ENCODE data around the gene ITPA. TPM values are rescaled to one million over a fixed set of nuclear protein-coding genes. Genes with fewer than 3 reads are reported as not detected.

Gene ITPA
- total and polyA plus RNA-seq, 2 of the 8 experiments (the other 6 are each of a cell fraction or from before 2014, with no cell fraction given), result 88.2 to 94.0 TPM

- TF ChIP-seq, protein P1, sequence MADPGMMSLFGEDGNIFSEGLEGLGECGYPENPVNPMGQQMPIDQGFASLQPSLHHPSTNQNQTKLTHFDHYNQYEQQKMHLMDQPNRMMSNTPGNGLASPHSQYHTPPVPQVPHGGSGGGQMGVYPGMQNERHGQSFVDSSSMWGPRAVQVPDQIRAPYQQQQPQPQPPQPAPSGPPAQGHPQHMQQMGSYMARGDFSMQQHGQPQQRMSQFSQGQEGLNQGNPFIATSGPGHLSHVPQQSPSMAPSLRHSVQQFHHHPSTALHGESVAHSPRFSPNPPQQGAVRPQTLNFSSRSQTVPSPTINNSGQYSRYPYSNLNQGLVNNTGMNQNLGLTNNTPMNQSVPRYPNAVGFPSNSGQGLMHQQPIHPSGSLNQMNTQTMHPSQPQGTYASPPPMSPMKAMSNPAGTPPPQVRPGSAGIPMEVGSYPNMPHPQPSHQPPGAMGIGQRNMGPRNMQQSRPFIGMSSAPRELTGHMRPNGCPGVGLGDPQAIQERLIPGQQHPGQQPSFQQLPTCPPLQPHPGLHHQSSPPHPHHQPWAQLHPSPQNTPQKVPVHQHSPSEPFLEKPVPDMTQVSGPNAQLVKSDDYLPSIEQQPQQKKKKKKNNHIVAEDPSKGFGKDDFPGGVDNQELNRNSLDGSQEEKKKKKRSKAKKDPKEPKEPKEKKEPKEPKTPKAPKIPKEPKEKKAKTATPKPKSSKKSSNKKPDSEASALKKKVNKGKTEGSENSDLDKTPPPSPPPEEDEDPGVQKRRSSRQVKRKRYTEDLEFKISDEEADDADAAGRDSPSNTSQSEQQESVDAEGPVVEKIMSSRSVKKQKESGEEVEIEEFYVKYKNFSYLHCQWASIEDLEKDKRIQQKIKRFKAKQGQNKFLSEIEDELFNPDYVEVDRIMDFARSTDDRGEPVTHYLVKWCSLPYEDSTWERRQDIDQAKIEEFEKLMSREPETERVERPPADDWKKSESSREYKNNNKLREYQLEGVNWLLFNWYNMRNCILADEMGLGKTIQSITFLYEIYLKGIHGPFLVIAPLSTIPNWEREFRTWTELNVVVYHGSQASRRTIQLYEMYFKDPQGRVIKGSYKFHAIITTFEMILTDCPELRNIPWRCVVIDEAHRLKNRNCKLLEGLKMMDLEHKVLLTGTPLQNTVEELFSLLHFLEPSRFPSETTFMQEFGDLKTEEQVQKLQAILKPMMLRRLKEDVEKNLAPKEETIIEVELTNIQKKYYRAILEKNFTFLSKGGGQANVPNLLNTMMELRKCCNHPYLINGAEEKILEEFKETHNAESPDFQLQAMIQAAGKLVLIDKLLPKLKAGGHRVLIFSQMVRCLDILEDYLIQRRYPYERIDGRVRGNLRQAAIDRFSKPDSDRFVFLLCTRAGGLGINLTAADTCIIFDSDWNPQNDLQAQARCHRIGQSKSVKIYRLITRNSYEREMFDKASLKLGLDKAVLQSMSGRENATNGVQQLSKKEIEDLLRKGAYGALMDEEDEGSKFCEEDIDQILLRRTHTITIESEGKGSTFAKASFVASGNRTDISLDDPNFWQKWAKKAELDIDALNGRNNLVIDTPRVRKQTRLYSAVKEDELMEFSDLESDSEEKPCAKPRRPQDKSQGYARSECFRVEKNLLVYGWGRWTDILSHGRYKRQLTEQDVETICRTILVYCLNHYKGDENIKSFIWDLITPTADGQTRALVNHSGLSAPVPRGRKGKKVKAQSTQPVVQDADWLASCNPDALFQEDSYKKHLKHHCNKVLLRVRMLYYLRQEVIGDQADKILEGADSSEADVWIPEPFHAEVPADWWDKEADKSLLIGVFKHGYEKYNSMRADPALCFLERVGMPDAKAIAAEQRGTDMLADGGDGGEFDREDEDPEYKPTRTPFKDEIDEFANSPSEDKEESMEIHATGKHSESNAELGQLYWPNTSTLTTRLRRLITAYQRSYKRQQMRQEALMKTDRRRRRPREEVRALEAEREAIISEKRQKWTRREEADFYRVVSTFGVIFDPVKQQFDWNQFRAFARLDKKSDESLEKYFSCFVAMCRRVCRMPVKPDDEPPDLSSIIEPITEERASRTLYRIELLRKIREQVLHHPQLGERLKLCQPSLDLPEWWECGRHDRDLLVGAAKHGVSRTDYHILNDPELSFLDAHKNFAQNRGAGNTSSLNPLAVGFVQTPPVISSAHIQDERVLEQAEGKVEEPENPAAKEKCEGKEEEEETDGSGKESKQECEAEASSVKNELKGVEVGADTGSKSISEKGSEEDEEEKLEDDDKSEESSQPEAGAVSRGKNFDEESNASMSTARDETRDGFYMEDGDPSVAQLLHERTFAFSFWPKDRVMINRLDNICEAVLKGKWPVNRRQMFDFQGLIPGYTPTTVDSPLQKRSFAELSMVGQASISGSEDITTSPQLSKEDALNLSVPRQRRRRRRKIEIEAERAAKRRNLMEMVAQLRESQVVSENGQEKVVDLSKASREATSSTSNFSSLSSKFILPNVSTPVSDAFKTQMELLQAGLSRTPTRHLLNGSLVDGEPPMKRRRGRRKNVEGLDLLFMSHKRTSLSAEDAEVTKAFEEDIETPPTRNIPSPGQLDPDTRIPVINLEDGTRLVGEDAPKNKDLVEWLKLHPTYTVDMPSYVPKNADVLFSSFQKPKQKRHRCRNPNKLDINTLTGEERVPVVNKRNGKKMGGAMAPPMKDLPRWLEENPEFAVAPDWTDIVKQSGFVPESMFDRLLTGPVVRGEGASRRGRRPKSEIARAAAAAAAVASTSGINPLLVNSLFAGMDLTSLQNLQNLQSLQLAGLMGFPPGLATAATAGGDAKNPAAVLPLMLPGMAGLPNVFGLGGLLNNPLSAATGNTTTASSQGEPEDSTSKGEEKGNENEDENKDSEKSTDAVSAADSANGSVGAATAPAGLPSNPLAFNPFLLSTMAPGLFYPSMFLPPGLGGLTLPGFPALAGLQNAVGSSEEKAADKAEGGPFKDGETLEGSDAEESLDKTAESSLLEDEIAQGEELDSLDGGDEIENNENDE (IDR thresholded peaks at IDR 0.05; ENCODE audit: insufficient replicate concordance, low read length), result no peak
- no peak for TF ChIP-seq RXRA (IDR thresholded peaks at IDR 0.05; ENCODE audit: insufficient read depth, low read depth, low read length)
- no peak for TF ChIP-seq EZH2 (IDR thresholded peaks at IDR 0.05; ENCODE audit: low read depth, low read length, severe bottlenecking)
- TF ChIP-seq CBX5 (IDR thresholded peaks at IDR 0.05; ENCODE audit: low read depth, low read length), result no peak
- TF ChIP-seq, protein P2, sequence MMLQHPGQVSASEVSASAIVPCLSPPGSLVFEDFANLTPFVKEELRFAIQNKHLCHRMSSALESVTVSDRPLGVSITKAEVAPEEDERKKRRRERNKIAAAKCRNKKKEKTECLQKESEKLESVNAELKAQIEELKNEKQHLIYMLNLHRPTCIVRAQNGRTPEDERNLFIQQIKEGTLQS (IDR thresholded peaks at IDR 0.05; ENCODE audit: insufficient read depth, low read depth, low read length), result no peak
- no peak for TF ChIP-seq SUZ12 (IDR thresholded peaks at IDR 0.05; ENCODE audit: low read length)
- no peak for TF ChIP-seq BRCA1 (IDR thresholded peaks at IDR 0.05; ENCODE audit: low read depth, low read length)
- no peak for TF ChIP-seq NRF1 (IDR thresholded peaks at IDR 0.05; ENCODE audit: low read depth, low read length)
- peak; percentile 84 for TF ChIP-seq MAX (IDR thresholded peaks at IDR 0.05)
These were observed 41.0 kb upstream of the ITPA start (continued) for GRCh38 chr20:3168079-3168828.
